NOMO-1 (cell line): ENCODE results near the gene ARHGAP15.
A peak's percentile ranks its signal among the peaks of the same experiment; 100 is the strongest.

Experiments
- DNase-seq, 2 experiments: peaks; one replicate each; lab custom pipeline; 2025; ENCODE audit not compliant: unreplicated experiment in 2 of 2; lab: John Stamatoyannopoulos, UW

The ARHGAP15 gene

GRCh38 chr2:143333168-143333791, 204.1 kb downstream of the ARHGAP15 start:
- no peak for DNase-seq

GRCh38 chr2:143333847-143334246, 204.6 kb downstream of the ARHGAP15 start:
- DNase-seq: no peak

- no peak for DNase-seq
Observed at GRCh38 chr2:143334837-143335236, 205.6 kb downstream of the ARHGAP15 start.

- DNase-seq: no peak
Observed at GRCh38 chr2:143336719-143337210, 207.5 kb downstream of the ARHGAP15 start.

DNA sequence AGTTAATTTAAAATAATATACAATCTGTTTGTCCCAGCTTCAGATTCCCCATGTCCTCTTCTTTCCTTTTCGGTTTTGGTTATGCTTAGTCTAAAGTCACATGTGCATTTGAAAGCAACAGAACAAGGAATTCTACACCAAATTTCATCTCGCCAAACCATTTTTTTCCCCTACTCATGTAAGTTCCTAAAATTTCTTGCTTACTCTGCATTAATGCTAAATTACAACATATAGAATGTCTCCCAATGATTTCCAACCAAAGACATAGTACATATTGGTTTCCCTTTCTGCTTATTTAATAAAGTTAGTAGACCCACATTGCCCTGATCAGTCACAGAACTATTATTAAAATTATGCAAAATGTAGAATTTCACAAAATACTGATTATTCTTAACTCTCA, 212.3 kb downstream of the ARHGAP15 start:
- no peak for DNase-seq

DNA sequence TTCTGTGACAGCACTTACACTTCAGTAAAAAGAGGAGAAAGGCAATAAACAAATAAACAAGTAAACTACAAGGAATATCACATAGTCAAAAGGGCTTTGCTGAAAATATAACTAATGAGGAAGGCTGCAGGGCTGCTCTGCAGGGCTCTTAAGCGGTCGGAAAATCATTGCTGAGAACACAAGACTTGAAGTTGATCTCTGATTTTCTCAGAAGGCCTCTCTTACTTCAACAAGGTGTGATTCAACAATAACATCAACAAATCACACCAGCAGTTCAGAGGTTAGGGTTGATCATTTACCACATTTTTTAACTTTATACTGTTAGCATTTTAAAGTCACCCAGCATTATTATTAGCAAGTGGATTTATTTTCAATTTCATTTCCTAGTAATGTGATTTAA, 215.6 kb downstream of the ARHGAP15 start:
- no peak for DNase-seq

DNA sequence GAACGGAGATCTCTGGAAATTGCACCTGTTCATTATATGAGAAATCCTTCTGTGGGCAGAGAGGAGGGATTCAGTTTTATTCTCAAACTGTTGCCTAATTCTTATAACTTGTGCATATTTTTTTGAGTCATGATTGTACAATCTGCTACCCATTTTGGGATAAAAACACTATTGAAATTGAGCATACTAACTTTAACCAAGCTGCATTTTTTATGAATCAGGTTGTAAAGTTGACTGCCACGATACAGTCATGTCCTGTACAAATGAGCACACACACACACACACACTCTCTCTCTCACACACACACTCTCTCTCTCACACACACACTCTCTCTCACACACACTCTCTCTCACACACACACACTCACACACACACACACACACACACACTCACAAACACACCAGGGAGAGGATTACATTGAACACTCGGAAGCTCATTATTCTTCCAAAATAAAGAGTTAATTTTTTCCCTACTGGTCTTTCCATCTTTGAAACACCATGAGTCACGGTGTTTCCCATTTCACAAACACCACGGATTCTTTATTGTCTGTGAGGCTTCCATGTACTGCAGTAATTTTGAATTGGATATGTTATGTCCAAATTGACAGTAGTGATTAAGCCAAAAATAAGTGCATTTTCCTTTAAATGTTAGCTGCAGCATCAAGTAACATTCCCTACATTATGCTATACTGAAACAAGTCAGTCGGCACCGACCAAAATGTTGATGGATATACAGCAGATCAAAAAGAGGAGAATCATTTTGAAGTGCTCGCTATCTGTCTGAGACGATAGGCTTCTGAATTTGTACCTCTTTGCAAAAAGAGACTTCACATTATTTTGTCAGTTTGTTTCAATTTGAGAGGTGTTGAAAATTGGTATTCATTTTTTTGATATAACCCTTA, 216.9 kb downstream of the ARHGAP15 start:
- DNase-seq: no peak

DNA sequence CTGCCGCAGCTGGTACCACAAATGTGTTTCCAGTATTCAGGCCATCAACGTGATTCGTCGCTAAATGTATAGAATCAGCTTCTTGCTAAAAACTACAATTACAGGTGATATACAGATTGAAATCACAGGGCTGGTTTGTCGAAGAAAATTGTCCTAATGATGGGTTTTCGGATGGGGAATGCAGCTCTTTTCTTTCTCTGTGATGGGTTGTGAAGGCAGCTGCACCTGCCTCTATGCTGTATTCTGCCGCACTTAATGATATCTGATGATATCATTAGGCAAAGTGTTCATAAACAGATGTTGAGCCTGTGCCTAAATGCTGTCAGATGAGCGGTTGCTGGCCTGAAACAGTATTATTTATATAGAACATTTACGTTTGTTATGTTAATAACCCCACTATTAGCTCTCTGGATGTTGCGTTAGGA, 218.1 kb downstream of the ARHGAP15 start:
- no peak for DNase-seq

- no peak for DNase-seq
Observed at GRCh38 chr2:143347901-143348414, 218.7 kb downstream of the ARHGAP15 start.

GRCh38 chr2:143354050-143354750, 225.0 kb downstream of the ARHGAP15 start:
- no peak for DNase-seq

GRCh38 chr2:143355870-143356269, 226.7 kb downstream of the ARHGAP15 start:
- no peak for DNase-seq

- peak in 1 of 2 experiments; percentile 0 for DNase-seq
Observed at GRCh38 chr2:143356336-143356735, 227.1 kb downstream of the ARHGAP15 start.

DNA sequence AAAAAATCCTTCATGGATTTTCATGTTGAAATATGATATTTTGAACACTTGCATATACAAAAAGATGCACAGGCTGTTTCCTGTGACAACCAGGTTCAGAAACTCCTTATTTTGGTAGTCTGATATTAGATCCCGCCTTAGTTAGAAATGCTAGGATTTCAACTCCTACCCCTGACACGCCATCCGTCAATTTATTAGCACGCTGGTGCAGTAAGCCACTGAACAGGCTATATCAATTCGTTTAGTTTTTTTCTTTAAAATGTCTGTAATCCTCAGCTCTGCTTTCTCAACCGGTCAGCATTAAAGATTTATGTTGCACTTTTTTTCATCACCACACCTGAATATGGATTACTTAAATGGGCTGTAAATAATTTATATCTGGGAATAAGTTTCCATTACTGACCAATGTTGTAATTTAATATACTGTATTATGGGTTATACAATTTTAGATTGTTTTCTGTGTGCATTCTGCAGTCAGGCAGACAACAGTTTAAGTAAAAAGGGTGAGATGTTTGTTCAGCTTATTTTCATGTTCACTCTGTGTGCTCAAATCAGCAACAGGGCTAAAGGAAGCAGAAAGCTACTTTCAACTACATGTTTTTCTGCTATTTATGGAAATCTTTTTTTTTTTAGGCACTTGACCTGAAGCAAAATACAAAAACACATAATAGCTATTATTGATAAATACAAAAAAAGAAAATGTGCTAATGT, 227.7 kb downstream of the ARHGAP15 start:
- DNase-seq: no peak

DNA sequence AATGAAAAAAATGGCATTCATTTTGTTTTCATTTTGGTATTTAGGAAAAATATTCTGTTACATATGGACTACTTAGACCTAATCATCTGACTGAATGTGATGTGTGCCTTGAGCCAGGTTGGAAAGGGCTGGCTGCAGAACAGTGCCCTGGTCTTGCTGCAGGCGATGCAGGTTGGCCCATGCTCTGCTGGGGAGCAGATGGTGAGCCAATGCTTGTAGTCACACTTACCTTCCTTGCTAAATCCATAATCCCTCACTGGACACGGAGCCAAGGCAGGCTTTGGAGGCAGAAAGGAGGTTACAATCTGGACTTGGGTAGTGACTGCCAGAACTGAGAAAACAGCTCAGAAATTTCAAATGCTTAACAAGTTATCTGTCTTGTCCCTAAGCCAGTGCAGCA, 228.7 kb downstream of the ARHGAP15 start:
- DNase-seq: no peak

DNA sequence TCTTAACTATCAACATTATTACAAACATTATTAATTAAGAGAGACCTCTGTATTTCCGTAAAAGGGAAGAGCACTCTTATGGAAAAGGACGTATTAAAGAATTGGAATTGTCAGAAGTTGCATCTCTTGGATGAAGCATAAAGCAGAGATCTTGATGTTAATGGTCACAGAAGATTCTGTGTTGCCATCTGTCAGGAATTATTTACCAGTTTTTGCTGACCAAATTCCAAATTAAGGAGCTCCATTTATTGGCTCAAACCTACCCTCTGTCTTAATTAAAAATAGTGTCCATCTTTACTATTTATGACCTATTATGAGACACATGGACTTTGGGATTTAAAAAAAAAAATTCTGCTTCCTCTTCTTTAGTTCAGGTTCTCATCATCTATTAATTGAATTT, 232.1 kb downstream of the ARHGAP15 start:
- DNase-seq: no peak

- DNase-seq: no peak
Observed at GRCh38 chr2:143371616-143372015, 242.4 kb downstream of the ARHGAP15 start.

DNA sequence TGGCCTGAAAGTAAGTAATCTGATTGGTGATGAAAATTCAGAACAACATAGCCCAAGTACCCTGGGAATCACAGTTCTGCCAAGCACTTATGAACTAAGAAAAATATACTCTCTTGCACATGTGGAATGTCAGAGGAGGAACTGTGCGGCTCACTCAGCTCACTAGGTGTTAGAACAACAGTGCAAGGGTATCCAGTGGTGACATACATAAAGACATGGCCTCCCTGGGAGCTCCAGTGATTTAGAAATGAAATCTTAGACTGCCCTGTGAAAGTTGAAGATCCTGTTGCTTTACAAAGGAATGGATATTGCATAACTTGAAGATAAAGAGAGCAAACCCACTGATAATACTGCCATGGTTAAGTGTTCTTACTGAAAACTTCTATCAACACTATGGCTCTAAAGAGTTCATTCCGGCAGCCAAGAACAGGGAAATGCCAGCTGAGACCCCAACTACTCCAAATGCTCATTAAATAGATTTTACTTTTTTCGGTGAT, 246.2 kb downstream of the ARHGAP15 start:
- no peak for DNase-seq

DNA sequence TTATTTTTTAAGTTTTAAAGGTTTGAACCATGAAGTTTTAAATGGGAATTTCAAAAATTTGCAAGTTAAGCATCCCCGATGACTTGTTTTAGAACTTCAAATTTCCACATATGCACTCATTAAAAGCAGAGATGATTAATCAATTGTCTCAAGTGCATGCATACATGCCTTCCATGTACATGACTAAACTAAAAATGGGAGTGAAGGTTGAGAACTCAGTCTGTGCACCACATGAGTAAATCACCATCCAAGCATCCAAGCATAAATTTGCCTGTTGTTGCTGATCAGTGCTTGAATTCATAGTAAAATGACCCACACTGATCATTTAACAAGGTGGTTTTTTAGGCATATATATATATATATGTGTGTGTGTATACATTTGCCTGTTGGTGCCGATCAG, 249.8 kb downstream of the ARHGAP15 start:
- DNase-seq: no peak

- DNase-seq: no peak
Observed at GRCh38 chr2:143379955-143380354, 250.7 kb downstream of the ARHGAP15 start.

DNA sequence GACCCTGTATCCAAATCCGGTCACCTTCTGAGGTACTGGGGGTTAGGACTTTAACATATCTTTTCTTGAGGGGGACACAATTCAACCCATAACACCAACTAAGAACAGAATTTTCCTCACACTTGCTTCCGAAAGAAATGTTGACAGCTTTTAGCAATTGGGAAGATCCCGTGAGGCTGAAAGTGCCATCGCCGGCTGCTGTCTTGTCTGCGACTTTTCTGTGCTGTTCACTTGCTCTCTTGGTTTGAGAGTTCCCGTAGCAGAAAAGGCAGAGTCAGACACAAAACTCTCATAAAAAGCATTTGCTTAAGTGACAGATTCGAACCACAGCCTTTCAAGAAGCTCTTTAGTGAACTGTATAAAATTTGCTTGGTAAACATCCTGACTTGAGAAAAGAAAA, 253.4 kb downstream of the ARHGAP15 start:
- DNase-seq: no peak
